Posterior cingulate gyrus (tissue), 11 donors: ENCODE data around the gene KCNB1.

Experiments used
- DNase-seq, 10 donors: peaks; one replicate each; pipeline versions ENCODE4 v3.0.0 to v3.0.0-alpha.2; 2020 to 2021; ENCODE audit warnings: mixed read lengths in 3 of 10
- intact Hi-C: fragments of 100-400 bp; cut with DNase I; formaldehyde crosslinking; loops from one replicate; pipeline ENCODE4 v1.15.1; 2023

KCNB1 gene

GRCh38 chr20:49397525-49397924, 84.9 kb downstream of the KCNB1 start:
- intact Hi-C loops, result no loop called here
- DNase-seq, result peak in 1 of 10 donors; percentile 70

GRCh38 chr20:49396230-49396629, 86.2 kb downstream of the KCNB1 start:
- intact Hi-C loops, result no loop called here
- DNase-seq, result no peak

GRCh38 chr20:49395659-49396058, 86.8 kb downstream of the KCNB1 start:
- DNase-seq, result peak in 1 of 10 donors; percentile 65
- intact Hi-C loops, result no loop called here

- peak in 3 of 10 donors; percentile 23 to 73 (median 72) for DNase-seq
- intact Hi-C loops, result no loop called here
These were observed 87.3 kb downstream of the KCNB1 start for GRCh38 chr20:49395183-49395582.

- DNase-seq, result no peak
- intact Hi-C loops, result no loop called here
These were observed 87.7 kb downstream of the KCNB1 start for GRCh38 chr20:49394757-49395156.

GRCh38 chr20:49394264-49394663, 88.2 kb downstream of the KCNB1 start:
- intact Hi-C loops, result no loop called here
- DNase-seq, result peak in 1 of 10 donors; percentile 22

- DNase-seq, result no peak
- intact Hi-C loops, result no loop called here
These were observed 88.7 kb downstream of the KCNB1 start for GRCh38 chr20:49393803-49394202.

GRCh38 chr20:49392745-49393144, 89.7 kb downstream of the KCNB1 start:
- no peak for DNase-seq
- intact Hi-C loops, result no loop called here

GRCh38 chr20:49391404-49392245, 90.8 kb downstream of the KCNB1 start:
- intact Hi-C loops, result no loop called here
- DNase-seq, result peak in 1 of 10 donors; percentile 20

GRCh38 chr20:49389854-49390253, 92.6 kb downstream of the KCNB1 start:
- DNase-seq, result no peak
- intact Hi-C loops, result loop anchor here (10.0 kb wide), 1 partner anchor 95 kb away; the partner anchor contains the start of gene KCNB1

GRCh38 chr20:49388744-49389143, 93.7 kb downstream of the KCNB1 start:
- intact Hi-C loops, result loop anchor here (10.0 kb wide), 1 partner anchor 96 kb away; the partner anchor contains the start of gene KCNB1
- peak in 1 of 10 donors; percentile 18 for DNase-seq

- no peak for DNase-seq
- intact Hi-C loops, result loop anchor here (10.0 kb wide), 1 partner anchor 97 kb away; the partner anchor contains the start of gene KCNB1
These were observed 94.9 kb downstream of the KCNB1 start for GRCh38 chr20:49387581-49387939.

- peak in 1 of 10 donors; percentile 17 for DNase-seq
- intact Hi-C loops, result loop anchor here (10.0 kb wide), 1 partner anchor 98 kb away; the partner anchor contains the start of gene KCNB1
These were observed 95.5 kb downstream of the KCNB1 start for GRCh38 chr20:49386848-49387580.

GRCh38 chr20:49385465-49385864, 97.0 kb downstream of the KCNB1 start:
- intact Hi-C loops, result loop anchor here (10.0 kb wide), 1 partner anchor 99 kb away; the partner anchor contains the start of gene KCNB1
- peak in 1 of 10 donors; percentile 63 for DNase-seq

- DNase-seq, result peak; percentile 42 to 97 (median 78)
- intact Hi-C loops, result loop anchor here (10.0 kb wide), 1 partner anchor 100 kb away; the partner anchor contains the start of gene KCNB1
These were observed 97.7 kb downstream of the KCNB1 start for GRCh38 chr20:49384437-49385434.

GRCh38 chr20:49381558-49382493, 100.6 kb downstream of the KCNB1 start:
- intact Hi-C loops, result loop anchor here (10.0 kb wide), 1 partner anchor 103 kb away; the partner anchor contains the start of gene KCNB1
- peak; percentile 45 to 95 (median 78) for DNase-seq

GRCh38 chr20:49380337-49380780, 102.1 kb downstream of the KCNB1 start:
- DNase-seq, result peak in 1 of 10 donors; percentile 14
- intact Hi-C loops, result loop anchor here (10.0 kb wide), 1 partner anchor 104 kb away; the partner anchor contains the start of gene KCNB1

- DNase-seq, result peak in 1 of 10 donors; percentile 16
- intact Hi-C loops, result no loop called here
These were observed 103.1 kb downstream of the KCNB1 start for GRCh38 chr20:49379338-49379737.
